Retinal pigment epithelial cell (primary cell): ENCODE results near the gene SMAD6.

Source experiments
- DNase-seq: peaks from one replicate; pipeline ENCODE4 v3.0.0-alpha.2; 2010; ENCODE audit warnings: low read depth
- H3K4me3 ChIP-seq: 2 replicates; pipeline ENCODE4 v1.5.1; 2011; ENCODE audit warnings: mild to moderate bottlenecking, low read length, control low read depth, moderate library complexity
- CTCF ChIP-seq: conservative IDR thresholded peaks from 2 replicates; pipeline ENCODE4 v1.5.1; 2011; ENCODE audit warnings: low read depth, low read length, control low read depth, inconsistent platforms

Gene SMAD6

GRCh38 chr15:66655997-66656396, 46.0 kb upstream of the SMAD6 start:
- no peak for TF ChIP-seq CTCF
- H3K4me3 ChIP-seq = no peak overlapping the region
- DNase-seq = no peak

- H3K4me3 ChIP-seq = no peak overlapping the region
- DNase-seq = no peak
- no peak for TF ChIP-seq CTCF
Observed at GRCh38 chr15:66657185-66658020, 44.6 kb upstream of the SMAD6 start.

- no peak overlapping the region for H3K4me3 ChIP-seq
- DNase-seq = no peak
- no peak for TF ChIP-seq CTCF
Observed at GRCh38 chr15:66658044-66658443, 44.0 kb upstream of the SMAD6 start.

- TF ChIP-seq CTCF = no peak
- no peak overlapping the region for H3K4me3 ChIP-seq
- DNase-seq = no peak
Observed at GRCh38 chr15:66658855-66659254, 43.2 kb upstream of the SMAD6 start.

GRCh38 chr15:66659384-66659783, 42.7 kb upstream of the SMAD6 start:
- H3K4me3 ChIP-seq = no peak overlapping the region
- TF ChIP-seq CTCF = no peak

GRCh38 chr15:66661432-66662096, 40.5 kb upstream of the SMAD6 start:
- TF ChIP-seq CTCF = no peak
- H3K4me3 ChIP-seq = no peak overlapping the region
- no peak for DNase-seq

More at GRCh38 chr15:66659384-66659783, 42.7 kb upstream of the SMAD6 start:
- no peak for DNase-seq

GRCh38 chr15:66662522-66662921, 39.5 kb upstream of the SMAD6 start:
- DNase-seq = no peak
- no peak for TF ChIP-seq CTCF
- no peak overlapping the region for H3K4me3 ChIP-seq
